Keratinocyte (primary cell): ENCODE results near the gene FXYD2.

Experiments used
- CTCF ChIP-seq, 3 experiments: IDR thresholded peaks in 1 of 3; conservative IDR thresholded peaks in 1 of 3; optimal IDR thresholded peaks in 1 of 3; 2 replicates in 2 of 3; 3 replicates in 1 of 3; pipeline versions ENCODE3 to v1.5.1; 2011; ENCODE audit warnings: low read length in 3 of 3, mild to moderate bottlenecking in 3 of 3, moderate library complexity in 2 of 3, control low read depth in 1 of 3, inconsistent platforms in 1 of 3; ENCODE audit not compliant: insufficient read depth in 2 of 3; ENCODE audit errors: extremely low read depth in 1 of 3
- EZH2 ChIP-seq: IDR thresholded peaks from one replicate; pipeline ENCODE4 v1.6.1; 2012; ENCODE audit warnings: inconsistent platforms, mild to moderate bottlenecking, low read length, moderate library complexity

- TF ChIP-seq CTCF (optimal IDR thresholded peaks at IDR 0.05 in 1 of 3, IDR thresholded peaks at IDR 0.05 in 1 of 3, conservative IDR thresholded peaks at IDR 0.05 in 1 of 3; ENCODE audit: extremely low read depth in 1 of 3, insufficient read depth in 2 of 3, low read length in 3 of 3) = no peak
- no peak for TF ChIP-seq EZH2
Observed at GRCh38 chr11:117806846-117807245, 17.7 kb downstream of the FXYD2 start.
